HG02642 (cell line): ENCODE data around the gene GTF3C2.
A peak's percentile ranks its signal among the peaks of the same experiment; 100 is the strongest.
"Not testable (repeated sequence)": the region's sequence is repeated elsewhere in the genome, so short reads cannot be mapped to it uniquely, and the experiment has no call there.

ENCODE experiments used
- ATAC-seq: cut with Tn5 transposase; IDR thresholded peaks from one replicate; pipeline ENCODE4 v1.9.1; 2021; ENCODE audit warnings: mild to moderate bottlenecking; ENCODE audit not compliant: unreplicated experiment, poor library complexity

The GTF3C2 gene

DNA sequence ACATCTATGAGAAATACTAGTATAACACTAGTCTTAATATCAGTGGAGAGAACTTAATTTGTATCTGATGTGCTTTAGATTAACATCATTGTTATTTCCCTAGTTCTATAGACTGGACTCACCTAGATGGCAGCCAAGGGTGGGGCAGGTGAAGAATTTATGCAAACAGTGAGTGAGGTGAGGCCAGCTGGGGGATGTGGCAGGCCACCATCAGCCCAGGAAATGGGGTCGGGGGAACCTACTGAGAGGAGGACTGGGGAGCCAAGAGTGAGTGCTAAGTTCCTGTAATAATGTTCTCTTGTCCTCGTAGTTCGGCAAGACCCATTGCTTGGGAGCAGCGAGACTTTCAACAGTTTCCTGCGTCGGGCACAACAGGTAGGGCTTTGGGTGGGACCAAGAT, 16.4 kb upstream of the GTF3C2 start:
- no peak for ATAC-seq

DNA sequence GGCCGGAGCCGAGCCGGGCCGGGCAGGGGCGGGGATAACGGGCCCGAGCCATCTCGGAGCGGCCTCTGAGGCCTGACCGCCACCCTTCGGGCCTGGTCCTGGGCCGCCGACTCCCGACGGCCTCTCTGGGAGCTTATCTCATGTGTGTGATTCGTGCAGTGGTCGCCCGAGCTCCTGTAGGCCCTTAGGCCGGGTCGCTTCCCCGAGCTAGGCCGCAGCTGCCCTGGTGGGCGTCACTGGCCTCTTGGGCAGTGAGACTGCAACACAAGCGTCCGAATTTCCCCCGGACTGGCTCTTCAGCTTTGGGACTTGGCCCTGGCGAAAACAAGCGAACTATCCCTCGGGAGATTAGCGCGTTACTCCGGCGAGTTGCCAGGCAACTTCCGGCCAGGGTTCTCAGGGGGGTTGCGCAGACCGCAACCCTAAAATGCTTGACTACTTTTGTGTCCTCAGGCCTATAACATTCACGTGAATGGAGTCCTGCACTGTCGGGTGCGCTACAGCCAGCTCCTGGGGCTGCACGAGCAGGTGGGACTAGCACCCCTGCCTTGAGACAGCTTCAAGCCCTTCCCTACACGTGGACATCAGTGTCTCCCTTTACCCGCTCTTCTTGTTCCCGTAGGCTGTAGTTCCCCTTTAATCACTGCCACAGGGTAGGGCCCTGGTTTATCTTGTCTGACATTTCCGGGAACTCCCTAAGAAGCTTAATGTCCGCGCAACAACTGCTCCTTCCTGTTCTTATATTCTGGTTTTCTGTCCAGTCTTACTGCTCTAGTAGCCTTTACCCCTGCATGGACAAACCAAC, 14.5 kb upstream of the GTF3C2 start:
- ATAC-seq, result peak; percentile 31

DNA sequence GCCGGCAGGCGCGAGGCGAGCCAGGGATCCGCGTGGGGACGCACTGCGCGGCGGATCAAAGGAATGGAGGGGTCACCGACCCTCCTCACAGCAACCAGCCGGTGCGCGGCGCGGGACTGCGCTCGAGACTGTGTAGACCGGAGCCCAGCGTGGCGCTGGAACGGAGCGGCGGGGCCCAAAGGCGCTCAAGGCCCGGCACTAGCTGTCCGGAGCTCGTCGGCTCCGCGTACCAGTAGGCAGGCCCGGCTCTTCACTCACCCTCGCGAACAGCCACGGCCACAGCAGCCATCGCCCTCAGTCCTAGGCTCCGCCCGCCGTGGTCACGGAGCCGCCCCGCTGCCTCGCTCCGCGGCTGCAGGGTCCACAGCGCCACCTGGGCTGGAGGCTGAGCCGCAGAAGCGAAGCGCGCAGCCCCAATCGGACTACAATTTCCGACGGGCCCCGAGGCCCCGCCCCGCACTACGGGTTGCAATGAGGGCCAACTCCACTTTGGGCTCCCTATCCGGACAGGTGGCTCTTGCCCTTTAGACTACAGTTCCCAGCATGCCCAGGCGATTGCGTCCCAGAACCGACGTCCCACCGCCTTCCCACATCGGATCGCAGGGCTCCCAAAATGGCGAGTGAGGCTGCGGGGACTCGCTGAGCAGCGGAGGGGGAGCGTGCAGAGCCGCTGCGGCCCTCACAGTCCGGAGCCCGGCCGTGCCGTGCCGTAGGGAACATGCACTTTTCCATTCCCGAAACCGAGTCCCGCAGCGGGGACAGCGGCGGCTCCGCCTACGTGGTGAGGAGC, 13.7 kb upstream of the GTF3C2 start, which contains the start of the genes EIF2B4 and SNX17:
Gene EIF2B4, minus strand, starts transcription at position 313 of the 790 bp plus-strand sequence. Its CDS starts 24 bp downstream, at position 289.
Gene SNX17, plus strand, starts transcription at position 591 of the 790 bp plus-strand sequence. Its CDS starts 128 bp downstream, at position 719.
- ATAC-seq, result peak; percentile 92

DNA sequence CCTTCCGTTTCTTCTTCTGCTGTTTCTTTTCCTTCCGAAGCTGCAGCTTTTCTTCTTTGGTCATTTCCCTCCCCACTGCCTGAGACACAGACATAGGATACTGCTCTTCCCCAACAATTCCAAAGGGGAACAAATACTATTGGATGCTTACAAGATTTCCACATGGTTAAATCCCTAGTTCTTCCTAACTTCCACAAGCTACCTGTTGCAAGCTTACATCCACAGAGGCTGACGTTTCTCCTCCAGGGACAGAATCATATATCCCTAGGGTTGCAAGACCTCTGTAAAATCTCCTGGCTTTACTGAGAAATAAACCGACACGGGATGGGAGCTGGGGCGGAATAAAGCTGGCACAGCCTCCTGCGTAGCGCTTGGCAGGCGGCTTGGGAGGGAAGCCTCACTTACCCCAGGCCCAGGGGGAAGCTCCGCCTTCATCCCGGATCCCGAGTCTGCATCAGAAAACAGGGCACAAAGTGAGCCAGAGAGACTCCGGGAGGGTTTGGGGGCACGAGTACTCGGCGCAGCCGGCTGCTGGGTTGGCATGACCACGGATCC, 13.0 kb upstream of the GTF3C2 start:
- no peak for ATAC-seq

DNA sequence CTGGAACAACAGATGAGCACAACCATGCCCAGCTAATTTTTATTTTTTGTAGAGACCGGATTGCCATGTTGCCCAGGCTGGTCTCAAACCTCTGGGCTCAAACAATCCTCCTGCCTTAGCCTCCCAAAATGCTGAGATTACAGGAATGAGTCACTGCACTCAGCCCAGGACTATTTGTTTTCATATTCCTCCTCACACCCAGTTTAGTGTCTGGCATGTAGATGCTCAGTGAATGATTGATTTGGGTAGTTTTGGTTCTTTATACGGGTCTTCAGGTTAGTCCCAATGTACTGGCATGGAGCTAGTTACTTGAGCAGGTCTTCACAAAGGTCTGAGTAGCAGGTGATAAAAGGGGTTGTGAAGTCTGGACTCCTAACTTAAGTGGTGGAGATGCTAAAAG, 7.4 kb upstream of the GTF3C2 start:
- ATAC-seq, result no peak

DNA sequence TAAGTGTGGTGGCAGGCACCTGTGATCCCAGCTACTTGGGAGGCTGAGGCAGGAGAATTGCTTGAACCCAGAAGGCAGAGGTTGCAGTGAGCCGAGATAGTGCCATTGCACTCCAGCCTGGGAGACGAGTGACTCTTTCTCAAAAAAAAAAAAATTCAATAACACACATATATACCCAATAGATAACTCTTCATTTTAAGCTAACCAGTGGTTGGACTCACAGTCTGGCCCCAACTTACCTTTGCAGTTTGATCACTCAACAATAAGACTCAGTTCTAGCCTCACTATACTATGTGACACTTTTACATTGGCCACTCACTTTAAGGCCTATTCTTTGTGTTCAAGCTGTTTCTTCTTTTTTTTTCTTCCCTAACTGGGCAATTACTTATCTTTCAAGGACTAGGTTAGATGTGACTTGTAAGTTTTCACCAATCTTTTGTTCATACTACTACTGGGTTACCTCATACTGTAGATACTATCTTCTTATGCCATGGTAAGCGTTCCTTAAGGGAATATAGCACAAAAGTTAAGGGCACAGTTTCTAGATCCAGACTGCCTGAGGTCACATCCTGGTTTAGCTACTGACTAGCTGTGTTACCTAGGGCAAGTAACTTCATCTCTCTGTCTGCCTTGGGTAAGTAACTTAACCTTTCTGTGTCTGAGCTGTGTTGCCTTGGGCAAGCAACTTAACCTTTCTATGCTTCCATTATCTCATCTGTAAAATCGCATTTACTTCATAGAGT, 6.3 kb upstream of the GTF3C2 start:
- no peak for ATAC-seq

GRCh38 chr2:27356056-27356381, 545 bp downstream of the GTF3C2 start:
- ATAC-seq, result peak; percentile 34

DNA sequence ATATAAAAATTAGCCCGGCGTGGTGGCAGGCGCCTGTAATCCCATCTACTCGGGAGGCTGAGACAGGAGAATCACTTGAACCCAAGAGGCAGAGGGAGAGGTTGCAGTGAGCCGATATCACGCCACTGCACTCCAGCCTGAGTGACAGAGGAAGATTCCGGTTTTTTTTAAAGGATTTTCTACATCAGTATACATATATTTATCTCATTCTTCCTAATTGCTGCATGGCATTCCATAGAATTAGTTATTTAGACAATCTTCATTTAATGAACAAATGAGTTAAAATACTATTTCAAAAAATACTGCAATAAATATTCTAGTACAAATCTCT, 2.0 kb downstream of the GTF3C2 start:
- ATAC-seq, result no peak

- no peak for ATAC-seq
These were observed 2.6 kb downstream of the GTF3C2 start for GRCh38 chr2:27353762-27354596.

DNA sequence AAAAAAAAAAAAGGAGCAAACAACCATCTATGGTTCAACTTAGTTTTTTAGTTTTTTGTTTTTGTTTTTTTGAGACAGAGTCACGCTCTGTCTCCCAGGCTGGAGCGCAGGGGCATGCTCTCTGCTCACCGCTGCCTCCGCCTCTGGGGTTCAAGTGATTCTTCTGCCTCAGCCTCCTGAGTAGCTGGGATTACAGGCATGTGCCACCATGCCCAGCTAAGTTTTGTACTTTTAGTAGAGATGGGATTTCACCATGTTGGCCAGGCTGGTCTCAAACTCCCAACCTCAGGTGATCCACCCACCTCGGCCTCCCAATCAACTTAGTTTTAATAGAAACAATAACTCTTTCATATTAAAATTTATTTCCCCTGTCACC, 3.2 kb downstream of the GTF3C2 start:
- not testable (repeated sequence) for ATAC-seq

DNA sequence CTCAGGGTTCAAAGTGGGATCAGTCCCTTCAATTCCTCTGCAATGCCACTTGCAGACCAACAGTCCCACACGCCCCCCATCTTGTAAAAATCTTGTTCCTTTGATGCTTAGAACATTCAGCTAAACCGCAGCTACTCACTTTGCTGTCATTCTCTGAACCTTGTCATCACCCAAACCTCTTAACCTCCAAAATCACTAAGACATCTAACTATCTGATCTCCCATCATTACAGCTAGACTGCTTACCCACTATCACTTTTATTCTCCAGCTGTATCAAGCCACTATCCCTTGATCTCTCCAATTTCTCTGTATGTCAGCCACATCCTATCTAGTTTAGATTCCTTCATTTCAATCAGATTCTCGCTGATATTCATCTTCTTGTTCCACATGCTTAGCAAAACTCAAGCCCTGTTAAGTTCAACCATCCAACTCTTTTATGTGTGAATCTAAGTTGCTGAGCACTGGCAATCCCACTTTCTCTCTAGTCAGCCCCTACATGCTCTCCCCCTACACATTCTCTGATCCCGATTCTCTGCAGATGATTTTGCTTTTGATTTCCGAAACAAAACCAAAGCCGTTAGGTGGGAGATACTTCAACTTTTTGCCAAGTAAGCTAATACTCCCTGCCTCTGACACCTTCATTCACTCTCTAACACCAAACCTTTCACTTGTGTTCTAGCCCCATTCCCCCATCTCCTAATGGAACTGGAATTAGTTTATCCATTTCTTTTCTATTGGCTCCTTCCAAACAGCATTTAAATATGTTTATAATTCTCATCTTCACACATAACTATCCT, 4.6 kb downstream of the GTF3C2 start:
- ATAC-seq, result no peak

DNA sequence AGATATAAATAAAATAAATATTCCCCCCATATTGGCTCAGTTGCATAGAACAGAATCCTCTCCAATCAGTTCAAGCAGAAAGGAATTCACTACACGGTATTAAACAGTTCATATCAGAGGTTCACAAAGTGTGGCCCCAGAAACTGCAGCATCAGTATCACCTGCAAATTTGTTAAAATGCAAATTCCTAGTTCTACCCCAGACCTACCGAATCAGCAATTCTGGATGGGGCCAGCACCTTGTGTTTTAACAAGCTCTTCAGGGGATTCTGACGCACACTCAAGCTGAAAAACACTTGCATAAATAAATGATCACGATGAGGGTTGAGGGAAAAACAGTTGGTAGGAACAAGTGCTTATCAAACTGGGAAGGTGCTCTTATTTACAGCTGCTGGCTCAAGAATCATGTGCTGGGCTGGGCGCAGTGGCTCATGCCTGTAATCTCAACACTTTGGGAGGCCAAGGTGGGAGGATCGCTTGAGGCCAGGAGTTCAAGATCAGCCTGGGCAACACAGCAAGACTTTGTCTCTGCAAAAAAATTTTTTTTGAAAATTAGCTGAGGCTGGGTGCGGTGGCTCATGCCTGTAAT, 6.4 kb downstream of the GTF3C2 start:
- no peak for ATAC-seq

GRCh38 chr2:27347641-27348040, 8.9 kb downstream of the GTF3C2 start:
- ATAC-seq, result no peak

DNA sequence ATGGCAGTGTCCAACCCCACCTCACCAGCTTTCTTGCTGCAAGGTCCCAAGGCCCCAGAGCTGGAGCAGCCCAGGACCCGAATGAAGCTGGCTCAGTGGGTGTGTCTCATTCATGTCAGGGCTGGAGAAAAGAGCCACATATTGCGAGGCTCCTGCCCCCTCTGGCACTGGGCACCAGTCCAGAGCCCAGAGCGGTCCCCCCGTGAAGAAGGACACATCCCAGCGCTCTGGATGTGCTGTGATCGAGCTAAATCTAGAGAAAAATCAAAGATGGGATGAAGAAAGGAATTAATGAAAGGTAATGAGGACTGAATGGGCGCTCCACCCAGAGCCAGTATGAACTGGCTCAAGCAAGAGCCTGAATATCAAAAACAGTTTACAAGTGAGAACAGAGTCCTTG, 20.4 kb downstream of the GTF3C2 start:
- ATAC-seq, result no peak

- no peak for ATAC-seq
These were observed 21.3 kb downstream of the GTF3C2 start for GRCh38 chr2:27335311-27335710.

GRCh38 chr2:27324720-27325119, 31.8 kb downstream of the GTF3C2 start:
- no peak for ATAC-seq

DNA sequence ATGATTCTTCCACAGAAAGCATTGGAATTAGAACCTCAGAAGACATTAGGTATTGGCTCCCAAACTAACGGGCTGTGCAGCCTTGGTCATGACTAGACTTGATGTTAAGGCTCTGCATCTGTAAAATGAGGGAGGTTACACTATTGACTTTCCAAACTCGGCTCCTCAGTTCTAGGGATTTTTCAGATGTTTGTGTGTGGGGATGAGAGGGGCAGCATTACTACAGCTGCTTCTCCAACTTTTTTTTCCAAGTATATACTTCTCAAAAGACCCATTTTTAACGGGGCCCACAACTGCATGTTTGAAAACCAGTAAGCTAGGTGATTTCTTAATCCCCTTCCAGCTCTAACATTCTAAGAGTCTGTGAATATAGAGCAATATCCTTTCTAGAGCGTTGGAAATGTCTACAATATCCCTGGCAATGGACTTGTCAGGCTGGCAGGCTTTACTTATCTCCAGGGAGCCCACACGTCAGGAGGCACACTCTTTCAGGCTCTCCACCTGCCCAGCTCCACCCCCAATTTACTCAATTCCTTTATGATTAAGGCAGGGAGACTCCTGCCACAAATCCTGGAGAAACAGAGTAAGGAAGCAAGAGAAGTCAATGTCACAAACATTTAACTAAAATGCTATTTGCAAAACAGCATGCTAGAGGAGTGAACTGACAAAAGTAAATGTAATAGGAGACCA, 32.8 kb downstream of the GTF3C2 start:
- ATAC-seq, result no peak
